CD4-positive, alpha-beta T cell treated with Interleukin-6 at 100 ng/mL for 8 hours (primary cell): ENCODE results near the gene MAD1L1.
A peak's percentile ranks its signal among the peaks of the same experiment; 100 is the strongest.

ENCODE experiments used
- DNase-seq: peaks from one replicate; pipeline ENCODE4 v3.0.0-alpha.2; 2020; ENCODE audit warnings: mixed read lengths, low spot score

Gene MAD1L1

GRCh38 chr7:1968397-1969111, 264.2 kb downstream of the MAD1L1 start:
- no peak for DNase-seq

- no peak for DNase-seq
Observed at GRCh38 chr7:1967512-1968396, 265.0 kb downstream of the MAD1L1 start.

- DNase-seq: no peak
Observed at GRCh38 chr7:1966631-1967200, 266.0 kb downstream of the MAD1L1 start.

- no peak for DNase-seq
Observed at GRCh38 chr7:1965579-1966294, 267.0 kb downstream of the MAD1L1 start.

- no peak for DNase-seq
Observed at GRCh38 chr7:1964913-1965578, 267.7 kb downstream of the MAD1L1 start.

GRCh38 chr7:1964211-1964912, 268.4 kb downstream of the MAD1L1 start:
- no peak for DNase-seq

GRCh38 chr7:1963575-1963974, 269.2 kb downstream of the MAD1L1 start:
- DNase-seq: no peak

- peak; percentile 31 for DNase-seq
Observed at GRCh38 chr7:1961701-1962276, 271.0 kb downstream of the MAD1L1 start.

GRCh38 chr7:1959305-1959704, 273.4 kb downstream of the MAD1L1 start:
- DNase-seq: no peak

- no peak for DNase-seq
Observed at GRCh38 chr7:1957471-1958225, 275.1 kb downstream of the MAD1L1 start.

- no peak for DNase-seq
Observed at GRCh38 chr7:1956611-1957470, 275.9 kb downstream of the MAD1L1 start.

GRCh38 chr7:1956141-1956540, 276.6 kb downstream of the MAD1L1 start:
- DNase-seq: no peak

- no peak for DNase-seq
Observed at GRCh38 chr7:1954366-1955004, 278.3 kb downstream of the MAD1L1 start.

GRCh38 chr7:1953199-1954190, 279.2 kb downstream of the MAD1L1 start:
- no peak for DNase-seq

GRCh38 chr7:1952781-1953180, 280.0 kb downstream of the MAD1L1 start:
- DNase-seq: no peak

- DNase-seq: no peak
Observed at GRCh38 chr7:1952169-1952760, 280.5 kb downstream of the MAD1L1 start.

GRCh38 chr7:1951600-1951999, 281.1 kb downstream of the MAD1L1 start:
- DNase-seq: no peak
